ENCODE data around the gene MSH6. TPM values are rescaled to one million over a fixed set of nuclear protein-coding genes. Genes with fewer than 3 reads are reported as not detected.

MSH6 gene
- total RNA-seq, 1 experiment from 2014 or later, result 108 TPM

- BruUV-seq (replicated peaks), result no TSS peak
- Histone ChIP-seq H3K4me3 (ENCODE audit: low read depth, low read length) (no peak overlapping the region), H3K4me1 (no peaks in the 10 kb centered on the region), H3K9me3 (peaks cover 5% of the 10 kb centered on the region; the same call in 1 of the 2 replicates), H3K27me3 (replicated peaks; ENCODE audit: control insufficient read depth, insufficient read depth, low read length) (no peaks in the 10 kb centered on the region), H3K36me3 (ENCODE audit: control insufficient read depth, insufficient read depth, low read length) (peaks cover 10% of the 10 kb centered on the region)
- Mint-ChIP-seq H3K27me3 (ENCODE audit: insufficient read depth, unreplicated experiment) (no peaks in the 10 kb centered on the region), H3K4me3 (ENCODE audit: unreplicated experiment) (no peak overlapping the region), H3K9me3 (ENCODE audit: unreplicated experiment) (peaks cover 10% of the 10 kb centered on the region), H3K4me1 (ENCODE audit: low read depth, unreplicated experiment) (no peaks in the 10 kb centered on the region), H3K27ac (ENCODE audit: unreplicated experiment) (no peak overlapping the region), H3K36me3 (ENCODE audit: insufficient read depth, unreplicated experiment) (peaks cover 100% of the 10 kb centered on the region)
- CTCF ChIA-PET, result no interaction called here
- DNase-seq, result no peak
- intact Hi-C loops (cut with micrococcal nuclease; ENCODE audit: unreplicated experiment), result no loop called here
- no peak for TF ChIP-seq CTCF (IDR thresholded peaks at IDR 0.05; ENCODE audit: insufficient read depth in 1 of 2, low read depth in 1 of 2, low read length in 1 of 2, severe bottlenecking in 1 of 2, unreplicated experiment in 1 of 2)
- POLR2A ChIA-PET, result no interaction called here
These were observed 20.4 kb downstream of the MSH6 start for GRCh38 chr2:47803363-47803762.

- H3K36me3 Mint-ChIP-seq (ENCODE audit: insufficient read depth, unreplicated experiment), result peaks cover 100% of the 10 kb centered on the region
- intact Hi-C loops (cut with micrococcal nuclease; ENCODE audit: unreplicated experiment), result no loop called here
- H3K27ac Mint-ChIP-seq (ENCODE audit: unreplicated experiment), result no peak overlapping the region
- H3K4me1 ChIP-seq, result no peaks in the 10 kb centered on the region
- H3K9me3 Mint-ChIP-seq (ENCODE audit: unreplicated experiment), result peaks cover 10% of the 10 kb centered on the region
- peaks cover 10% of the 10 kb centered on the region for H3K36me3 ChIP-seq (ENCODE audit: control insufficient read depth, insufficient read depth, low read length)
- no peak for DNase-seq
- no peak overlapping the region for H3K4me3 Mint-ChIP-seq (ENCODE audit: unreplicated experiment)
- CTCF ChIA-PET, result no interaction called here
- POLR2A ChIA-PET, result no interaction called here
- no peaks in the 10 kb centered on the region for H3K27me3 ChIP-seq (replicated peaks; ENCODE audit: control insufficient read depth, insufficient read depth, low read length)
- BruUV-seq (replicated peaks), result no TSS peak
- H3K27me3 Mint-ChIP-seq (ENCODE audit: insufficient read depth, unreplicated experiment), result no peaks in the 10 kb centered on the region
- no peak overlapping the region for H3K4me3 ChIP-seq (ENCODE audit: low read depth, low read length)
- no peak for TF ChIP-seq CTCF (IDR thresholded peaks at IDR 0.05; ENCODE audit: insufficient read depth in 1 of 2, low read depth in 1 of 2, low read length in 1 of 2, severe bottlenecking in 1 of 2, unreplicated experiment in 1 of 2)
- H3K9me3 ChIP-seq, result peaks cover 5% of the 10 kb centered on the region; the same call in 1 of the 2 replicates
- no peaks in the 10 kb centered on the region for H3K4me1 Mint-ChIP-seq (ENCODE audit: low read depth, unreplicated experiment)
These were observed 20.8 kb downstream of the MSH6 start for GRCh38 chr2:47803770-47804169.

- H3K4me3 ChIP-seq (ENCODE audit: low read depth, low read length), result no peak overlapping the region
- peaks cover 5% of the 10 kb centered on the region; the same call in 1 of the 2 replicates for H3K9me3 ChIP-seq
- no TSS peak for BruUV-seq (replicated peaks)
- no peak overlapping the region for H3K4me3 Mint-ChIP-seq (ENCODE audit: unreplicated experiment)
- no peaks in the 10 kb centered on the region for H3K27me3 ChIP-seq (replicated peaks; ENCODE audit: control insufficient read depth, insufficient read depth, low read length)
- H3K36me3 ChIP-seq (ENCODE audit: control insufficient read depth, insufficient read depth, low read length), result peaks cover 6% of the 10 kb centered on the region
- ChIA-PET CTCF (no interaction called here), POLR2A (no interaction called here)
- TF ChIP-seq CTCF (IDR thresholded peaks at IDR 0.05; ENCODE audit: insufficient read depth in 1 of 2, low read depth in 1 of 2, low read length in 1 of 2, severe bottlenecking in 1 of 2, unreplicated experiment in 1 of 2), result no peak
- intact Hi-C loops (cut with micrococcal nuclease; ENCODE audit: unreplicated experiment), result no loop called here
- no peak for DNase-seq
- no peaks in the 10 kb centered on the region for H3K4me1 Mint-ChIP-seq (ENCODE audit: low read depth, unreplicated experiment)
- peaks cover 10% of the 10 kb centered on the region for H3K9me3 Mint-ChIP-seq (ENCODE audit: unreplicated experiment)
- H3K4me1 ChIP-seq, result no peaks in the 10 kb centered on the region
- no peak overlapping the region for H3K27ac Mint-ChIP-seq (ENCODE audit: unreplicated experiment)
- no peaks in the 10 kb centered on the region for H3K27me3 Mint-ChIP-seq (ENCODE audit: insufficient read depth, unreplicated experiment)
- peaks cover 97% of the 10 kb centered on the region for H3K36me3 Mint-ChIP-seq (ENCODE audit: insufficient read depth, unreplicated experiment)
These were observed 22.9 kb downstream of the MSH6 start for GRCh38 chr2:47805850-47806249.
